HG02884 (cell line): Measurements from ENCODE around the gene HDAC4.

Experiments used
- ATAC-seq: cut with Tn5 transposase; IDR thresholded peaks from one replicate; pipeline ENCODE4 v1.9.1; 2021; ENCODE audit warnings: mild to moderate bottlenecking, moderate library complexity; ENCODE audit not compliant: unreplicated experiment

HDAC4 gene

GRCh38 chr2:239118264-239118663 is 282.6 kb downstream of the HDAC4 start:
- ATAC-seq, result no peak

- ATAC-seq, result no peak
Observed at GRCh38 chr2:239117831-239118230, 283.0 kb downstream of the HDAC4 start.

GRCh38 chr2:239116456-239117246 is 284.2 kb downstream of the HDAC4 start:
- no peak for ATAC-seq

DNA sequence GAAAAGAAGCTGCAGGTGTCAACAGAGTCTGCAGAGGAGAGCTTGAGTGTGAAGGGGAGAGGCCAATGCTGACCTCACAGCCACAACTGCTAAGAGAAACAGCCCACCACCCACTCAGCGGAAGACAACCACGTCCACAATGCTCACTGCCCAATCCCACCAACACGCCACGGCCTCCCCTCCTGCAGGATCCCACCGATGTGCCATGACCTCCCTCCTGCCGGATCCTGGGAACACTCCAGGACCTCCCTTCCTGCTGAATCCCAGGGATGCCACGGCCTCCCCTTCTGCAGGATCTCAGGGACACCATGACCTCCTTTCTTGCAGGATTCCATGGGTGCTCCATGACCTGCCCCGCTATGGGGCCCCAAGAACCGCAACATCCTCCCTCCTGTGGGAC is 285.2 kb downstream of the HDAC4 start:
- ATAC-seq, result no peak

DNA sequence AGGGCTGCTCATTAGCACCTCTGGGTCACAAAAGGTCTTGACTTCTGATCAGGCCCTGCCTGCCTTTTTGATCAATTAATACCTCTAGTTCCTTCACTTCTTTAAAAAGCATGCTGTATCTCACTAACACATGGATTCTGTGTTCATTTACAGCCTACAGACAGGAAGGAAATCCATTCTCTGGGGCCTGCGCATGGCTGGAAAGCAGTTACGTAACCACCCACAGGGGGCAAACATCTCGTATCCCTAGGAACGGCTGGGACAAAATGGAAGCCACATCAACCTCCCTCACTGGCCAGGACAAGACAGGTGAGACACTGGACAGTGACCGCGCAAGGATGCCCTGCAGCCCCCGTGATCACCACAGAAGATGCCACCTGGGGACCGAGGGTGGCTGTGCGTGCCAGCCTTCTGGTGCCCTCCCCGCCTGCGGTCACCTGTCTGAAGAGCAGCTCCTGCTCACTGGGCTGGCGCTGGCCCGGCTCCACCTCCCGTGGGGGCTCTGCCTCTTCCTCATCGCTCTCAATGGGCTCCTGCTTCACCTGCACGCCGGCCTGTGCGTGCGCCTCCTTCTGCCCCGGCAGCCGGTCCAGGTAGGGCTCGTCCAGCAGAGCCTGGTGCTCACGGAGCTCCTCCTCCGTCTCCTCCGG is 286.1 kb downstream of the HDAC4 start:
- ATAC-seq, result no peak

DNA sequence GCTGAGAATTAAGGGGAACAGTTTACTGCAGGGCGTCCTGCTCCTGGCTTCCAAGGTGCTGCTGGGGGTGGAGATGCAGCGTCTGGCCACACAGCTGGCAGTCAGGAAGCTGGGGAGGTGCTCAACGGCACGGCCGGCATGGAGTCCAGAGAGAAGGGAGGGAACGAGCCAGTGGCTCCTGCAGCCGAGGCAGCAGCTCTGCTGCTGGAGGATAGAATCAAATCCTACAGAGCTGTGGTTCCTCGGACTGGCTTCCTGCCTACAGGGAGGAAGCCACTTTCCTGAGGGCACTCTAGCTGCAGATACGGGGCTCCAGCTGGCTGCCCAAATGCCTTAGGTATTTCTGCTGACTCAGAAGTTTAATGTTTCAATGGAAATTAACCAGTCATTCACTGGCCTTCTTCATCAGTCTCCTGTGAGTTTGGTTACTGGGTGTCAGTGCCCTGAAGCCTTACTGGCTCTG is 286.7 kb downstream of the HDAC4 start:
- ATAC-seq, result no peak

DNA sequence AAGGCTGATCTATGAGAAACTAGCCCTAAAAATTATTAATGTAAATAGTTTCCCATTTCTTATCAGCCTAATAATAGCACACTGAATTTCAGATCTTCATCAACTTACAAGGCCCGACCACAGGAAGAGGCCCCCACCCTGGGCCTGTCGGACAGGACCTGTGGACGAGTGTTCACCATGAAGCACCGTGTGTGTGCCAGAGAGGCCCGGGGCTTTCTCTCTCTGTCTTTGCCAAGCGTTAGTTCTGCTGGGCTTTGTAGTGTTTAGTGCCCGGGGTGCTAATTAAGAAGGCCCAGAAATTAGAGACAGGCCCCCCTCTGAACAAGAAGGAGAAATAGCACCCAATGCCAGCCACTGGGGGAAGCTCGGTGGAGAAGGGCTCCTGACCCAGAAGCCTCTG is 287.2 kb downstream of the HDAC4 start:
- no peak for ATAC-seq

GRCh38 chr2:239113171-239113570 is 287.6 kb downstream of the HDAC4 start:
- no peak for ATAC-seq

GRCh38 chr2:239112127-239112774 is 288.6 kb downstream of the HDAC4 start:
- no peak for ATAC-seq

GRCh38 chr2:239111401-239112100 is 289.3 kb downstream of the HDAC4 start:
- no peak for ATAC-seq

DNA sequence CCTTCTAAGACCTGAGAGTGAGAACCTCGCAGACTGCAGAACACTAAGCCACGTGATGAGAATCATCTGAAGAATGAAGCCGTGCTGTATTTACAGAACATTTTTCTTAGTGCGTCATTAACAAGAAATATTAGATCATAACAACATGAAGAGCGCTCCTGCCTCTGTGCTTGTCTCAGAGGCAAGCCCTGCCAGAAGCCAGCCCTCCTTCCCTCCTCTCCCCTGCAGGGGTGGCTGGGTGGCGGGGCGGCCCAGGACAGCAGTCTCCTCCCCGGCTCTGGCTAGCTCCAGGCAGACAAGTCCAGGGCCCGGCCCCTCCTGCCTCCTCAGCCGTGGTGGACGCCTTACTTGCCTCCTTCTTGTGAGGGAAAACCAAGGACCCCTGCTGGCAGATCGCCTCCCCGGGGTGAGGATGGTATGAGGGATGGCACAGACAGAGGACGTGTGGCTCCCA is 290.2 kb downstream of the HDAC4 start:
- no peak for ATAC-seq

GRCh38 chr2:239109928-239110545 is 290.8 kb downstream of the HDAC4 start:
- ATAC-seq, result no peak

- ATAC-seq, result no peak
Observed at GRCh38 chr2:239109041-239109927, 291.5 kb downstream of the HDAC4 start.

GRCh38 chr2:239108459-239108858 is 292.4 kb downstream of the HDAC4 start:
- no peak for ATAC-seq

GRCh38 chr2:239107936-239108335 is 292.9 kb downstream of the HDAC4 start:
- ATAC-seq, result no peak

DNA sequence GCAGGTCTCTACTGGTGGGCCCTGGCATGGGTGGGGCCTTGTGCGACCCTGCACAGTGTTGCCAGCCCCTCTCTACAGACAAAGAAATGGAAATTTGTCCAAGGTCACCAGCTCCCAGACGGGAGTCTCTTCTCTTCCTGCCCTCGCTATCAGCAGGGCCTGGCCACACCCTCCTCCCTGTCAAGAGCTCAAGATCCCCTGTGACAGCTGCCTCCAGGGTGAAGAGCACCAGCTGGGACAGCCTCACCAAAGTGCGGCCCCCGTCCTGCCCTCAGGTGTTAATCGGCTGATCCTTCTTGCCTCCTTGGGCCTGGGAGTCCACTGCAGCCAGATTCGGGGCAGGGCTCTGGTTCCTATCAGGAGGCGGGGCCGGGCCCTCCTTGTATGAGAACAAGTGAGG is 293.9 kb downstream of the HDAC4 start:
- ATAC-seq, result no peak

DNA sequence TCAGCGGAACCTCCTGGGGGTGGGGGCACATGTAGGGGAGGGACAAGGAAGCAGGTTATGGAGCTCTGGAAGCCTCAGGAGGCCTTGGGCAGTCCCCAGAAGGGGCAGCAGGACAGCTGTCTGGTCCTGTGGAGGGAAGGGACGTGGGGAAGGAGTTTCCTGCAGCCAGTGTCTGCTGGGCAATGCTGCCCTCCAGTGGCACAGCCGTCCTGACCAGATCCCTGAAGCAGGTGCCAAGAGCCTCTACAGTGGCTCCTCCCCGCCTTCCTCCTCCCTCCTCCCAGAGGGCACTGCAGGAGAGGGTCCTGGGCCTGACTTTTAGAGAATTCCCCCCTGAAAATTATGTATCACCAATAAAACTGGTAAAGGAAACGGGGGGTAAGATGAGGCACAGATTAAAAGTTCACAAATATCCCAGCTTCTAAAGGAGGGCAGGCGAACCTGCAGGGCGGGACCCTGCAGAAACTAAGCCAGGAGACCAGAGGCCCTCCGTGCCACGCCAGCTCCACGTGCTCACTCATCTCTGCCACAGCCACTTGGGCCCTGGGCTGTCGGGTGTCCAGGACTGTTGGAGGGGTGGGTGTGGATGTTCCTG is 294.4 kb downstream of the HDAC4 start:
- no peak for ATAC-seq

GRCh38 chr2:239105234-239105633 is 295.6 kb downstream of the HDAC4 start:
- ATAC-seq, result no peak

DNA sequence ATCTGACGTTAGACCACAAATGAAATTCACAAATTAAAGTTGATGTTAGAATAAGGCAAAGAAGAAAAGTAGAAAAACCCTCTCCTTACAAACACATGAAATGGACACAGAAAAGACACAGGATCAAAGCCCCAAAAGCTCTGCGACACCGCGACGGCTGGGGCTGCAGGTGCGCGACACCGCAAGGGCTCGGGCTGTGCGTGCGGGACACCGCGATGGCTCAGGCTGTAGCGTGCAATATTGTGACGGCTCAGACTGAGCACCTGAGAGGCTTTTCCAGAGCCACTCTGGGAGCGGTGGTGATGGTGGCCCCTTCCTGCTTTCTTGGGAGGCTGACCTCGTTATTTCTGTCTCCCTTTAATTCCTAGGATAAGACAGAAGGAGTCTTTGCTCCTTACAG is 296.0 kb downstream of the HDAC4 start:
- ATAC-seq, result no peak
